Measurements from ENCODE around the gene CEL. TPM values are rescaled to one million over a fixed set of nuclear protein-coding genes. Genes with fewer than 3 reads are reported as not detected.

The CEL gene
- polyA plus RNA-seq, 1 donor = 4.7 TPM

GRCh38 chr9:133117271-133118178 lies 55.7 kb downstream of the CEL start:
- DNase-seq = no peak

- no peak for DNase-seq
Observed at GRCh38 chr9:133118179-133118520, 56.4 kb downstream of the CEL start.

DNA sequence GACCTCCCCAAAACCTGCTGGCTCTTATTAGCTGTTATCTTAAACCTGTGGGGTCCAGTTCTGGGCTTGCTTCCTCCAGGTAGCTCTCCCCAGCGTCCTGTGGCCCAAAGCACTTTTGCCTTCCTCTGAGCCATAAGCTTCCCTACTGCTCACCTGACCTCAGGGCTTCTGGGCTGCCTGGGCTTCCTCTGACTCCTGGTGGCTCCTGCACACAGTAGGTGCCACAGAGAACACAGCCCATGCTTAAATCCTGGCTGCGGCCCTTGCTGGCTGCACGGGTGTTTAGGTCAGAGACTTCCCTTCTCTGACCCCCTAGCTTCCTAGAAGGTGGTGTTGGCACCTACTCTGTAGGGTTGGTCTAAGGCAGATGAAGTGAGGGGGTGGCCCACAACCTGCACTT lies 56.8 kb downstream of the CEL start:
- DNase-seq = no peak

DNA sequence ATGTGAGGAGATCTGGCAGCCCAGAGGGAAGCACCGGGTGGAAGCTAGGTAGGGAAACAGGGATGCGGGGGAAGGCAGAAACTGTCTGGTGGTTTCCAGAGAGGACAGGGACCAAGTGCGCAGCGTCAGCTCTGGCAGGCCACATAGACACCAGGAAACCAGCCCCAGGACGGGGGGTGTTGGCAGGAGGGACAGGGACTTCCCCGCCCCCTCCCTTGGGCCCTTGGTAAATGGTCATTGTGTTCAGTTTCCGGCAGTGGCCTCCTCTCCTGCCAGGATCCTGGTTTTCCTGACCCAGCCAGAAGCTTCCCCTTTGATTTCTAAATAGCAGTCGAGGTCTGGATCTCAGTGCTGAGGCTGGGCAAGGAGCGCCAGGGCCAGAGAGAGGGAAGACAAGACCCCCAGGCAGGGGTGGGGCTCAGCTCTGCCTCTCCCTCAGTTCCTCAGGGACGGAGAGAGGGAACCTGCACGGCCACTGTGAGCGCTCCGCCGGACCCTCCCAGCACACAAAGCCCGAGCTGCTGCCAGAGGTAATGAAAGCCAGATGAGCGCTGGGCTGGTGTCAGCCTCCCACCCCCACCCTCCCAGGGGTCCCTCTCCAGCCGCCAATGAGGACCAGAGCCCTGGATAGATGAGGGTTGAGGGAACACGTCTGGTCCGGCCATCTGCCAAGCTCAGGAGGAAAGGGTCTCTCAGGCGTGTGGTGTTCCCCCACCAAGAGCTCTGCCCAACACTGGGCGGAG lies 57.5 kb downstream of the CEL start:
- no peak for DNase-seq

- DNase-seq = no peak
Observed at GRCh38 chr9:133119846-133120500, 58.2 kb downstream of the CEL start.

- no peak for DNase-seq
Observed at GRCh38 chr9:133120501-133121197, 58.9 kb downstream of the CEL start.

Other genes with a start within 250 kb of the CEL start
- 3.9 TPM for gene AK8, start 183.7 kb upstream of the CEL start, polyA plus RNA-seq (ENCODE audit: insufficient read length)
- 7.8 TPM for gene SPACA9, start 183.1 kb upstream of the CEL start, polyA plus RNA-seq (ENCODE audit: insufficient read length)
- gene TSC1, start 117.4 kb upstream of the CEL start, polyA plus RNA-seq (ENCODE audit: insufficient read length) = 67.3 TPM
- gene GFI1B, start 83.3 kb upstream of the CEL start, polyA plus RNA-seq (ENCODE audit: insufficient read length) = 0.52 TPM
- gene GTF3C5, start 31.0 kb upstream of the CEL start, polyA plus RNA-seq (ENCODE audit: insufficient read length) = 69.7 TPM
- gene RALGDS, start 59.3 kb downstream of the CEL start, polyA plus RNA-seq (ENCODE audit: insufficient read length) = 34.6 TPM
- 2.0 TPM for gene GBGT1, start 101.9 kb downstream of the CEL start, polyA plus RNA-seq (ENCODE audit: insufficient read length)
- gene OBP2B, start 147.3 kb downstream of the CEL start, polyA plus RNA-seq (ENCODE audit: insufficient read length) = not detected
- gene ABO, start 213.2 kb downstream of the CEL start, polyA plus RNA-seq (ENCODE audit: insufficient read length) = 19.1 TPM

Data from left kidney (tissue), 2 donors.